ENCODE measurements around the gene PBXIP1. TPM values are rescaled to one million over a fixed set of nuclear protein-coding genes. Genes with fewer than 3 reads are reported as not detected.

PBXIP1 gene
- total and polyA plus RNA-seq, 2 of the 13 experiments (the other 11 are each of a cell fraction or from before 2014, with no cell fraction given): 16.3 to 31.9 TPM

GRCh38 chr1:154936555-154937084 is 19.3 kb downstream of the PBXIP1 start, which contains the start of gene PMVK (continued):
- TF ChIP-seq ZNF414 (CRISPR knock-in tag; IDR thresholded peaks at IDR 0.05): peak; percentile 99
- peak; percentile 89; the same call in 1 of the 2 replicates for TF ChIP-seq ZNF639 (CRISPR knock-in tag; conservative IDR thresholded peaks at IDR 0.05)
- TF ChIP-seq IKZF5 (CRISPR knock-in tag; IDR thresholded peaks at IDR 0.05): peak; percentile 94
- peak; percentile 100 for TF ChIP-seq ZNF709 (CRISPR knock-in tag; IDR thresholded peaks at IDR 0.05)
- TF ChIP-seq ZNF446 (CRISPR knock-in tag; IDR thresholded peaks at IDR 0.05): peak; percentile 97
- no peak; the same call in 1 of the 2 replicates for TF ChIP-seq NCOR1 (IDR thresholded peaks at IDR 0.05; ENCODE audit: borderline replicate concordance, low read length)
- TF ChIP-seq ZNF543 (CRISPR knock-in tag; IDR thresholded peaks at IDR 0.05): peak; percentile 99
- peak; percentile 98 for TF ChIP-seq ZSCAN5A (CRISPR knock-in tag; IDR thresholded peaks at IDR 0.05; ENCODE audit: borderline replicate concordance)
- peak; percentile 80 for TF ChIP-seq ZNF362 (CRISPR knock-in tag; IDR thresholded peaks at IDR 0.05; ENCODE audit: borderline replicate concordance)
- no peak; the same call in 1 of the 2 replicates for TF ChIP-seq DR1 (CRISPR knock-in tag; IDR thresholded peaks at IDR 0.05)
- peak; percentile 86; the same call in 1 of the 2 replicates for TF ChIP-seq NFE2L1 (CRISPR knock-in tag; IDR thresholded peaks at IDR 0.05; ENCODE audit: borderline replicate concordance)
- peak; percentile 98 for TF ChIP-seq REPIN1 (CRISPR knock-in tag; IDR thresholded peaks at IDR 0.05; ENCODE audit: borderline replicate concordance, low read depth)
- TF ChIP-seq MEIS1 (CRISPR knock-in tag; IDR thresholded peaks at IDR 0.05; ENCODE audit: borderline replicate concordance): peak; percentile 99
- peak; percentile 98 for TF ChIP-seq ZNF780A (CRISPR knock-in tag; IDR thresholded peaks at IDR 0.05)
- TF ChIP-seq ZNF180 (CRISPR knock-in tag; IDR thresholded peaks at IDR 0.05; ENCODE audit: borderline replicate concordance, low read depth): 0 out of 2 replicates have a peak, but pooled peaks have one; percentile 6
- TF ChIP-seq CCDC6 (CRISPR knock-in tag; IDR thresholded peaks at IDR 0.05): peak; percentile 99
- TF ChIP-seq JUNB (CRISPR knock-in tag; IDR thresholded peaks at IDR 0.05; ENCODE audit: borderline replicate concordance): peak; percentile 95
- no peak for TF ChIP-seq SALL2 (CRISPR knock-in tag; IDR thresholded peaks at IDR 0.05)
- peak; percentile 75; the same call in 1 of the 2 replicates for TF ChIP-seq TRAFD1 (CRISPR knock-in tag; IDR thresholded peaks at IDR 0.05; ENCODE audit: borderline replicate concordance)
- peak; percentile 98 for TF ChIP-seq ZBTB38 (CRISPR knock-in tag; IDR thresholded peaks at IDR 0.05)
- TF ChIP-seq RAD51 (IDR thresholded peaks at IDR 0.05; ENCODE audit: borderline replicate concordance): peak; percentile 96; the same call in 1 of the 2 replicates
- TF ChIP-seq NR2F2 (IDR thresholded peaks at IDR 0.05; ENCODE audit: borderline replicate concordance, low read depth): no peak
